NB4 (cell line): ENCODE data around the gene DDX56.

Source experiments
- CTCF ChIP-seq: IDR thresholded peaks from one replicate; pipeline ENCODE4 v1.5.1; 2012; ENCODE audit warnings: low read depth, low read length
- MYC ChIP-seq: IDR thresholded peaks from 2 replicates; pipeline ENCODE4 v1.6.1; 2011; ENCODE audit warnings: low read depth, low read length
- POLR2A ChIP-seq: IDR thresholded peaks from 2 replicates; pipeline ENCODE4 v1.6.1; 2011; ENCODE audit warnings: mild to moderate bottlenecking; ENCODE audit not compliant: insufficient read length; ENCODE audit errors: extremely low read depth
- TF ChIP-seq, protein P1 (sequence below): IDR thresholded peaks from 2 replicates; pipeline ENCODE4 v1.6.1; 2011; ENCODE audit warnings: low read depth, low read length

DNA sequence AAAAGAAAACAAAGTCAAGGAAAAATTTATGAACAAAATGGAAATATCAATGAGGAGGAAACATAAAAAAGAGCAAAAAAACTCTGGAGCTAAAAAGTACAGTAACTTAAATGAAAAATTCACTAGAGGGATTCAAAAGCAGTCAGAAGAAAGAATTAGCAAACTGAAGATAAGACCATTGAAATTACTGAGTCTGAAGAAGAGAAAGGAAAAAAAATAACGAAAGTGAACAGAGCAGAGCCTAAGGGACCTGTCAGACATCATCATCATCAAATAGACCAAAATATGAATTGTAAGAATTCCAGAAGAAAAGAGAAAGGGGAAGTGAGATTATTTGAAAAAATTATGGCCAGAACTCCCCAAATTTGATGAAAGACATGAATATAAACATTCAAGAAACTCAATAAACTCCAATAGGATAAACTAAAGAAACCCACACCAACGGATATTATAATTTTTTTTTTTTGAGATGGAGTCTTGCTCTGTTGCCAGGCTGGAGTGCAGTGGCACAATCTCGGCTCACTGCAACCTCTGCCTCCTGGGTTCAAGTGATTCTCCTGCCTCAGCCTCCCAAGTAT lies 48.8 kb downstream of the DDX56 start:
- TF ChIP-seq POLR2A (no peak), CTCF (no peak), MYC (no peak)
- TF ChIP-seq, protein P1, sequence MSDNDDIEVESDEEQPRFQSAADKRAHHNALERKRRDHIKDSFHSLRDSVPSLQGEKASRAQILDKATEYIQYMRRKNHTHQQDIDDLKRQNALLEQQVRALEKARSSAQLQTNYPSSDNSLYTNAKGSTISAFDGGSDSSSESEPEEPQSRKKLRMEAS: no peak
